ENCODE measurements around the gene CACHD1. TPM values are rescaled to one million over a fixed set of nuclear protein-coding genes. Genes with fewer than 3 reads are reported as not detected.

CACHD1 gene
- total and polyA plus RNA-seq, 2 of the 8 experiments (the other 6 are each of a cell fraction or from before 2014, with no cell fraction given): 22.2 to 42.5 TPM

DNA sequence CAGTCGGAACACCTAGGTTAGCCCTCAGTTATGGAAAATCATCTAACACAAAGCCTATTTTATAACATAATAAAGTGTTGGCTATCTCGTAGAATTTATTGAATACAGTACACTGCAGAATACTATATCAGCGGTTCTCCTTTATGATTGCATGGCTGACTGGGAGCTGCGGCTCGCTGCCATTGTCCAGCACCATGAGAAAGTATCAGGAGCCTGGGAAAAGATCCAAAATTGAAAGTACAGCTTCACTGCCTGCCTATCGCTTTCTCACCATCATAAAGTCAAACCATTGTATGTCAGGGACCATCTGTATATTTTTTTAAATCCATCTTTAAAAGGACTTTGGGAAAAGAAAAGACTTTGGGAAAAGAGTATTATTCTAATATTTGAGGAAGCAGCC is 163.0 kb downstream of the CACHD1 start (continued):
- TF ChIP-seq, protein P1, sequence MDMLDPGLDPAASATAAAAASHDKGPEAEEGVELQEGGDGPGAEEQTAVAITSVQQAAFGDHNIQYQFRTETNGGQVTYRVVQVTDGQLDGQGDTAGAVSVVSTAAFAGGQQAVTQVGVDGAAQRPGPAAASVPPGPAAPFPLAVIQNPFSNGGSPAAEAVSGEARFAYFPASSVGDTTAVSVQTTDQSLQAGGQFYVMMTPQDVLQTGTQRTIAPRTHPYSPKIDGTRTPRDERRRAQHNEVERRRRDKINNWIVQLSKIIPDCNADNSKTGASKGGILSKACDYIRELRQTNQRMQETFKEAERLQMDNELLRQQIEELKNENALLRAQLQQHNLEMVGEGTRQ (IDR thresholded peaks at IDR 0.05; ENCODE audit: low read length): no peak
- TF ChIP-seq, protein P2, sequence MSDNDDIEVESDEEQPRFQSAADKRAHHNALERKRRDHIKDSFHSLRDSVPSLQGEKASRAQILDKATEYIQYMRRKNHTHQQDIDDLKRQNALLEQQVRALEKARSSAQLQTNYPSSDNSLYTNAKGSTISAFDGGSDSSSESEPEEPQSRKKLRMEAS (IDR thresholded peaks at IDR 0.05): no peak
- TF ChIP-seq CHD2 (IDR thresholded peaks at IDR 0.05; ENCODE audit: low read length): no peak
- no peak for TF ChIP-seq BRCA1 (IDR thresholded peaks at IDR 0.05; ENCODE audit: low read depth, low read length)
- no peak for TF ChIP-seq GABPA (IDR thresholded peaks at IDR 0.05; ENCODE audit: borderline replicate concordance, insufficient read depth, low read length)
- no peak for TF ChIP-seq YY1 (IDR thresholded peaks at IDR 0.05; ENCODE audit: low read depth, low read length)
- TF ChIP-seq JUN (IDR thresholded peaks at IDR 0.05; ENCODE audit: low read depth, low read length): no peak

Measured in H1 (cell line).